A673 (cell line): ENCODE data around the gene FARP2.

Source experiments
- CTCF ChIP-seq: fragments of 300-800, 200-600 bp; sonication (generic); conservative IDR thresholded peaks from 2 replicates; pipeline ENCODE4 v1.5.1; 2017; ENCODE audit warnings: low read depth, mild to moderate bottlenecking, antibody characterized with exemption, low read length, moderate library complexity, mixed read lengths
- EZH2 ChIP-seq: fragments of 200-600 bp; sonication (generic); IDR thresholded peaks from 2 replicates; pipeline ENCODE4 v1.6.1; 2017; ENCODE audit warnings: borderline replicate concordance, low read depth, mild to moderate bottlenecking, mixed read lengths, antibody characterized with exemption, low read length; ENCODE audit not compliant: poor library complexity, severe bottlenecking

GRCh38 chr2:241542278-241542605 lies 186.2 kb downstream of the FARP2 start:
- TF ChIP-seq CTCF: no peak
- no peak for TF ChIP-seq EZH2
